NCI-H1417 treated with DMSO at 0.1 percent for 48 hours (cell line): ENCODE results near the gene ARHGAP25.

ENCODE experiments used
- DNase-seq: peaks from one replicate; lab custom pipeline; 2025; lab: John Stamatoyannopoulos, UW

ARHGAP25 gene

GRCh38 chr2:68863996-68864395 lies 129.4 kb downstream of the ARHGAP25 start:
- DNase-seq: no peak

GRCh38 chr2:68865108-68865507 lies 130.5 kb downstream of the ARHGAP25 start:
- no peak for DNase-seq

GRCh38 chr2:68870215-68870614 lies 135.6 kb downstream of the ARHGAP25 start:
- no peak for DNase-seq

- no peak for DNase-seq
Measured at GRCh38 chr2:68871159-68871764, 136.7 kb downstream of the ARHGAP25 start, which contains the start of gene BMP10. Gene BMP10, minus strand, starts transcription at chr2:68871397. Its CDS starts 39 bp downstream, at chr2:68871358.
